Astrocyte of the spinal cord (primary cell): ENCODE measurements around the gene EHMT1.

Experiments used
- DNase-seq: peaks from one replicate; pipeline ENCODE4 v3.0.0; 2011; ENCODE audit warnings: low read depth, low spot score
- H3K4me3 ChIP-seq: 2 replicates; pipeline ENCODE4 v1.5.1; 2011; ENCODE audit warnings: low read depth, mild to moderate bottlenecking, low read length, moderate library complexity
- CTCF ChIP-seq: IDR thresholded peaks from 2 replicates; pipeline ENCODE4 v1.5.1; 2012; ENCODE audit warnings: low read depth, mild to moderate bottlenecking, low read length, inconsistent platforms
- in situ Hi-C: cut with HindIII; loops from 2 replicates; pipeline ENCODE4 v1.10.0; 2017; ENCODE audit warnings: low sequenced_read_pairs

EHMT1 gene

GRCh38 chr9:137676998-137677397, 58.2 kb downstream of the EHMT1 start:
- H3K4me3 ChIP-seq = no peak overlapping the region
- TF ChIP-seq CTCF = no peak
- no peak for DNase-seq
- in situ Hi-C loops = no loop called here

GRCh38 chr9:137678202-137678601, 59.4 kb downstream of the EHMT1 start:
- no peak for TF ChIP-seq CTCF
- in situ Hi-C loops = no loop called here
- H3K4me3 ChIP-seq = no peak overlapping the region
- no peak for DNase-seq

GRCh38 chr9:137679249-137679648, 60.4 kb downstream of the EHMT1 start:
- in situ Hi-C loops = no loop called here
- no peak for TF ChIP-seq CTCF
- DNase-seq = no peak
- no peak overlapping the region for H3K4me3 ChIP-seq

GRCh38 chr9:137679695-137680305, 61.0 kb downstream of the EHMT1 start:
- H3K4me3 ChIP-seq = no peak overlapping the region
- in situ Hi-C loops = no loop called here
- DNase-seq = no peak
- TF ChIP-seq CTCF = no peak

- no peak for DNase-seq
- no peak for TF ChIP-seq CTCF
- in situ Hi-C loops = no loop called here
- H3K4me3 ChIP-seq = no peak overlapping the region
These were observed 61.9 kb downstream of the EHMT1 start for GRCh38 chr9:137680444-137681358.

- in situ Hi-C loops = no loop called here
- no peak overlapping the region for H3K4me3 ChIP-seq
- no peak for TF ChIP-seq CTCF
- no peak for DNase-seq
These were observed 63.8 kb downstream of the EHMT1 start for GRCh38 chr9:137682428-137683105.
